NCI-H82 treated with DMSO at 0.1 percent for 48 hours (cell line): ENCODE measurements around the gene HTRA3.

Source experiments
- DNase-seq: peaks from one replicate; lab custom pipeline; 2025; ENCODE audit not compliant: unreplicated experiment; lab: John Stamatoyannopoulos, UW

The HTRA3 gene

GRCh38 chr4:8269535-8270417, at the start of gene HTRA3:
HTRA3 (plus strand) TSS chr4:8269754; CDS start chr4:8269969, 215 bp downstream.
- DNase-seq: no peak

GRCh38 chr4:8220661-8221450, 48.7 kb upstream of the HTRA3 start:
- DNase-seq: no peak

DNA sequence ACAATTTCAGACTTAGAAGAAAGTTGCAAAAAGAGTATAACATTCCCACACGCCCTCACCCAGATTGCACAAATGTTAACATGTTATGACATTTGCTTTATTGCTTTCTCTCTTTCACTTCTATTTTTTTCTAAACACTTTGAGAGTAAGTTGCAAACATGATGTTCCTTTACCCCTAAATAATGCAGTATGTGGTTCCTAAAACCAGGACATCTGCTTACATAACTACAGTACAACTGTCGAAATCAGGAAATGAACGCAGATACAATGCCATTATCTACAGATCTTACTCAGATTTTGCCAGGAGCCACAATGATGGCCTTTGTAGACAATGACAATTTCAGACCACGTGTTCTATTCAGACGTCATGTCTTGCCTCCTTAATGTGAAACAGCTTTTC, 48.1 kb upstream of the HTRA3 start:
- DNase-seq: no peak

DNA sequence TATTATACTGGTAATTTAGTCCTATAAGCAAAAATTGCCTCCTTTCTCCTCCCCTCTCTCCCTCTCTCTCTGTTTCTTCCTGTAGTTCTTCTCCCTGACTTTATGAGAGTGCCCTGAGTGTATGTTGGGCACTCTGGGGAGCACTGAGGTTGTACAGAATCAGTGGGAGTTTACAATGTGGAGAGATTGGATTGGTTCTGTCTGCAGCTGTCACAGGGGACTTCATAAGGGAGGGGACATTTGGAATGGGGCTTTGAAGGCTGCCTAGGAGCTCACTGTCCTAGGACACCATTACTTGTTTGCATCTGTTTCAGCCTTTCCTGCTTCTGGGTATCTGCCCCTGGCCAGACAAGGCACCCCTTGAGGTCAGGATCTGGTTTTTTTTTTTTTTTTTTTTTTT, 47.6 kb upstream of the HTRA3 start:
- no peak for DNase-seq

- no peak for DNase-seq
These were observed 46.8 kb upstream of the HTRA3 start for GRCh38 chr4:8222609-8223388.

GRCh38 chr4:8224267-8224974, 45.1 kb upstream of the HTRA3 start:
- no peak for DNase-seq

GRCh38 chr4:8224975-8225625, 44.5 kb upstream of the HTRA3 start:
- no peak for DNase-seq

DNA sequence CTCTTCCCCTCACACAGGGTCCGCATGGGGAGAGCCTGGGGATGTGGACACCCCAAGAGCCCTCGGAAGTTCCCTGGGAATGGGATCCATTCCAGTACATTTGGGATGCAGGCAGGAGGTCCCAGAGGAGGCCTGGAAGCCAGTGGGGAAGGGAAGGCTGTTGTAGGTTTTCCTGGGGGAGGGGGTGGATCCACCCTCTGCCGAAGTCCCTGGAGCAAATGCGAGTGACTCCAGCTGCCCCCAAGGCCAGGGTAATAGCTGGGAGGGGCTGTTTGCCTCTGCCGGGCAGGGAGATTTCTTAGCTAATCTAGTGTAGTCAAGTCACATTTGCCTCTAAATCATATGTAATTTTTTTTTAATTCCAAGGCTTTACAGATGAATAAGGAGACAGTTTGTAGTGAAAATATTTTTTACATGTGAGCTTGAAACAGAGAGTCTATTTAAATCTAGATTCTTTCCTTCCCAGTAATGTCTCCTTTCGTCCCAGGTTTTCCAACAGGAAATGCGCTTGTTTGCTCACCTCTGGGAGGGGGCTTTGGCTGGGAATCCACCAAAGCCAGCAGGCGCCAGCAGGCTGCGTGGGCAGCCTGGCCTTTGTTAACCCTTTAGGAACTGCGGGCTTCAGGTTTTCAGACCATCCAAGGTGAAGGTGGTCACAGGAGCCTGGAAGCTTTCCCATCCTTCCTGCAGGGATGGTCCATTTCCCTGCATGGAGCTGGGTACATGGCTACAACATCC, 43.7 kb upstream of the HTRA3 start:
- no peak for DNase-seq

- no peak for DNase-seq
These were observed 42.3 kb upstream of the HTRA3 start for GRCh38 chr4:8227201-8227770.

DNA sequence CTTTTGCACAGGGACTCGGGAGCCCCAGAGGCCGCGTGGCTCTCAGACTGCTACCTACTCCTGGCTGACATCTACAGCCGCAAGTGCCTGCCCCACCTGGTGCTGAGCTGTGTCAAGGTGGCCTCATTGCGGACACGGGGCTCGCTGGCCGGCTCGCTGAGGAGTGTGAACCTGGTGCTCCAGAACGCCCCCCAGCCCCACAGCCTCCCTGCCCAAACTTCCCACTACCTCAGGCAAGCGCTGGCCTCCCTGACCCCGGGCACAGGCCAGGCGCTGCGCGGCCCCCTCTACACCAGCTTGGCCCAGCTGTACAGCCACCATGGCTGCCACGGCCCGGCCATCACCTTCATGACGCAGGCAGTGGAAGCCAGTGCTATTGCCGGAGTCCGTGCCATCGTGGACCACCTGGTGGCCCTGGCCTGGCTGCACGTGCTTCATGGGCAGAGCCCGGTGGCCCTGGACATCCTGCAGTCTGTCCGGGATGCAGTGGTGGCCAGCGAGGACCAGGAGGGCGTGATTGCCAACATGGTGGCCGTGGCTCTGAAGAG, 41.7 kb upstream of the HTRA3 start:
- DNase-seq: no peak

DNA sequence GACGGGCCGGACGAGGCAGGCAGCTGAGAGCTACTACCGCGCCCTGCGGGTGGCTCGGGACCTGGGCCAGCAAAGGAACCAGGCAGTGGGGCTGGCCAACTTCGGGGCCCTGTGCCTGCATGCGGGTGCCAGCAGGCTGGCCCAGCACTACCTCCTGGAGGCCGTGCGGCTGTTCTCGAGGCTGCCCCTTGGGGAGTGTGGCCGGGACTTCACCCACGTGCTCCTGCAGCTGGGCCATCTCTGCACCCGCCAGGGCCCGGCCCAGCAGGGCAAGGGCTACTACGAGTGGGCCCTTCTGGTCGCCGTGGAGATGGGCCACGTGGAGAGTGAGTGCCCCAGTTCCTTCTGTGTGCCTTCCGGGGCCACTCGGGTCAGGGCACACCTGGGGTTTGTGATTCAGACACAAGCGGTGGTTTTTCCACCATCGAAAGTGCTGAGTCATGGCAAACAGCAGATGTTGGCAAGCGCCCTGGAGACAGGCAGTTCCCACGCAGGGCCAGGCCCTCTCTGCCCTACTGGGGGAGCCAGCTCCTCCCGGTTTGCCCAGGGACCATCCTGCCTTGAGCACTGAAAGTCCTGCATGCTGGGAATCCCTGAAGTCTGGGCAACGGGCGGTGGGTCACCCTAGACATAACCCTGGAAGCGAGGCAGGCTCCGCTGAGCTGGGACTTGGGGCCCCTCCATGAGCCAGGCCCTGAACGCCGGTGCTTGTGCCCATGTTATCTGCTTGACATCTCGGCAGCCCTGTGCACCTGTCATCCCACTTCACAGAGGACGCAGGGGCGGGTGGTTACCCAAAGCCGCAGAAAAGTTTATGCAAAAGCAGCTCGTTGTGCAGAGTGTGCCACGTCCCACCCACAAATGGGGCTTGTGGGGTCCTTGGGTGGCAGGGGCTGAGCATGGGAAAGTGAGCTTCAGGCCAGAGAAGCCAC, 41.0 kb upstream of the HTRA3 start:
- DNase-seq: no peak

GRCh38 chr4:8229331-8229975, 40.1 kb upstream of the HTRA3 start:
- DNase-seq: no peak

DNA sequence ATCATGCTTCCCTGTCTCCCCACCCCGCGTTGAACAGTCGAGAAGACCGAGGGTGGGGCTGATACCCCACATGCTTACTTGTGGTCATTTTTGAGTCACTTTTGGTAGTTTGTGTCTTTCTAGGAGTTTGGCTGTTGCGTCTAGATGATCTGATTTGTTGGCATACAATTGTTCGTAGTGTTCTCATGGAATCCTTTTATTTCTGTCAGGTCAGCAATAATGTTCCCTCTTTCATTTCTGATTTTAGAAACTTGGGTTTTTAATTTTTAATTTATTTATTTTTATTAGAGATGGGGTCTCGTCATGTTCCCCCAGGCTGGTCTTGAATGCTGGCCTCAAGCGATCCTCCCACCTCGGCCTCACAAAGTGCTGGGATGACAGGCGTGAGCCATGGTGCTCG, 39.5 kb upstream of the HTRA3 start:
- DNase-seq: no peak

DNA sequence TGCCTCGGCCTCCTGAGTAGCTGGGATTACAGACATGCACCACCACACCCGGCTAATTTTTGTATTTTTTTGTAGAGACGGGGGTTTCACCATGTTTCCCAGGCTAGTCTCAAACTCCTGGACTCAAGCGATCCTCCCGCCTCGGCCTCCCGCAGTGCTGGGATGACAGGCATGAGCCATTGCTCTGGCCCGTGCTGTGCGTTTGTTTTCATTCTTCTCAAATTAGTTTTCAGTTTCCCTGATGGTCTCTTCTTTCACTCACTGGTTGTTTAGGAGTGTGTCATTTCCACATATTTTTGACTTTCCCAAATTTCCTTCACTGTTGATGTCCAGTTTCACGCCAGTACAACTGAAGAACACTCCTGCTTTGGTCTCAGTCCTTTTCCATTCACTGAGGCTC, 38.7 kb upstream of the HTRA3 start:
- DNase-seq: no peak

DNA sequence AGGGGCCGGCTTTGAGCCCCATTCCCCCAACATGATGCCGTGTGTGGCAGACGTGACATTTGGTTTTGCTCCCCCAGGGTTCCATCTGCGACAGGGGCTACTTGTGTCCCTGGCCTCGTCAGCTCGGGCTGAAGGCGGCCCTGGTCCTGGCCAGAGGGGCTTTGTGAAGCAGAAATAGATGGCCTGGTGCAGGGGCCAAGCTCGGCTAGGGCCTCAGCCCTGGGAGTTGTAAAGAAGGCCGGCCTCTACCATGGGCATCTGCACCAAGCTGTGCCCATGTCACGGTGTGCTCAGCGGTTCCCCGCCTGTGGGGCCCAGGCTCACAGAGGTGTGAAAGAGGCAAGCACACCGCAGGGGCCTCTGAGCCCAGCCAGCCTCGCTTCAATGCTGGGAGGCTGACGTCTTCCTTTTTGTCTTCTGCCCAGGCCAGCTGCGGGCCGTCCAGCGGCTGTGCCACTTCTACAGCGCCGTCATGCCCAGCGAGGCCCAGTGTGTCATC, 38.0 kb upstream of the HTRA3 start:
- no peak for DNase-seq

- no peak for DNase-seq
These were observed 36.8 kb upstream of the HTRA3 start for GRCh38 chr4:8232748-8233147.
